Measurements from ENCODE around the gene ZNF628.

The ZNF628 gene

DNA sequence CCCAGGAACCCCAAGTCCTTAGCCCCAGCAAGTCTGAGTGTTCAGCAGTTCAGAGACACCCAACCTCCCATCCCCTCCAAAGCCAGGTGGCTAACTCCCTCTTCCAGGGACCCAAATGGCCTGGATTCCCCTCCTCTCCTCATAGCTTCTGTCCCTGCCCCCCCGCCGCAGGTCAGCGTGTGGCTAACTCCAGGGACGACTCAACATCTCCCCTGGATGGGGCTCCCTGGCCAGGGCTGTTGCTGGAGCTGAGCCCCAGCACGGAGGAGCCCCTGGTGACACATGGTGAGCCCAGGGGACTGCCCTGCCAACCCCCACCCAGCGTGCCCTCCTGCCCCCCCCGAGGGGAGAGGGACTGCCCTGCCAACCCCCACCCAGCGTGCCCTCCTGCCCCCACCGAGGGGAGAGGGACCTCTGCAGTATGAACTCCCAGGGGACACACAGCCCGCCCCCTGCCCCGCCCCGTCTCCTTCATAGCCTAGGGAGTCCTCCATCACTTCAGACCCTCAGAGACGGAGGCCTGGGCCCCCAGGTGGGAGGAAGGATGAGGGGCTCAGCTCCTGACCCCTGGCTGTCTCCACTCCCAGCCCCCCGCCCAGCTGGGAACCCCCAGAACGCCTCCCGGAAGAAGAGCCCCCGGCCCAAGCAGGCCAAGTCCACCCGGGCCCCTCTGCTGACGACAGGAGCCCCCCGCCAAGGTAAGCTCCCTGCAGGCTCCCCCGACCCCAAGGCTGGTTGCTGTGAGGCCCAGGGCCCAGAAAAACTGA, 13.5 kb downstream of the ZNF628 start:
- Histone ChIP-seq H3K9me3 (ENCODE audit: insufficient read depth, low read length, severe bottlenecking) (no peaks in the 10 kb centered on the region), H3K36me3 (ENCODE audit: insufficient read depth, low read length) (no peaks in the 10 kb centered on the region; the same call in 1 of the 2 replicates), H3K4me1 (ENCODE audit: insufficient read depth, low read length) (peaks cover 19% of the 10 kb centered on the region), H2AFZ (ENCODE audit: low read depth, low read length) (no peak overlapping the region), H3K27me3 (ENCODE audit: insufficient read depth, low read length, poor library complexity) (no peaks in the 10 kb centered on the region), H3K4me2 (ENCODE audit: insufficient read depth, low read length) (no peak overlapping the region), H3K79me2 (ENCODE audit: insufficient read depth, low read length) (peaks cover 9% of the 10 kb centered on the region), H3K9ac (ENCODE audit: low read depth, low read length) (no peak overlapping the region), H4K20me1 (ENCODE audit: insufficient read depth, low read length) (no peaks in the 10 kb centered on the region; the same call in 1 of the 2 replicates), H3K27ac (ENCODE audit: low read length) (no peak overlapping the region), H3K4me3 (ENCODE audit: low read depth in 1 of 2, low read length in 2 of 2) (no peak overlapping the region)
- DNase-seq, result no peak
- no peak for ATAC-seq (ENCODE audit: insufficient read depth, low read depth)
- TF ChIP-seq CTCF (IDR thresholded peaks at IDR 0.05; ENCODE audit: borderline replicate concordance, extremely low read depth, low read length, poor library complexity, severe bottlenecking) (no peak), EZH2 (IDR thresholded peaks at IDR 0.05; ENCODE audit: borderline replicate concordance, low read depth, low read length, severe bottlenecking) (no peak)

DNA sequence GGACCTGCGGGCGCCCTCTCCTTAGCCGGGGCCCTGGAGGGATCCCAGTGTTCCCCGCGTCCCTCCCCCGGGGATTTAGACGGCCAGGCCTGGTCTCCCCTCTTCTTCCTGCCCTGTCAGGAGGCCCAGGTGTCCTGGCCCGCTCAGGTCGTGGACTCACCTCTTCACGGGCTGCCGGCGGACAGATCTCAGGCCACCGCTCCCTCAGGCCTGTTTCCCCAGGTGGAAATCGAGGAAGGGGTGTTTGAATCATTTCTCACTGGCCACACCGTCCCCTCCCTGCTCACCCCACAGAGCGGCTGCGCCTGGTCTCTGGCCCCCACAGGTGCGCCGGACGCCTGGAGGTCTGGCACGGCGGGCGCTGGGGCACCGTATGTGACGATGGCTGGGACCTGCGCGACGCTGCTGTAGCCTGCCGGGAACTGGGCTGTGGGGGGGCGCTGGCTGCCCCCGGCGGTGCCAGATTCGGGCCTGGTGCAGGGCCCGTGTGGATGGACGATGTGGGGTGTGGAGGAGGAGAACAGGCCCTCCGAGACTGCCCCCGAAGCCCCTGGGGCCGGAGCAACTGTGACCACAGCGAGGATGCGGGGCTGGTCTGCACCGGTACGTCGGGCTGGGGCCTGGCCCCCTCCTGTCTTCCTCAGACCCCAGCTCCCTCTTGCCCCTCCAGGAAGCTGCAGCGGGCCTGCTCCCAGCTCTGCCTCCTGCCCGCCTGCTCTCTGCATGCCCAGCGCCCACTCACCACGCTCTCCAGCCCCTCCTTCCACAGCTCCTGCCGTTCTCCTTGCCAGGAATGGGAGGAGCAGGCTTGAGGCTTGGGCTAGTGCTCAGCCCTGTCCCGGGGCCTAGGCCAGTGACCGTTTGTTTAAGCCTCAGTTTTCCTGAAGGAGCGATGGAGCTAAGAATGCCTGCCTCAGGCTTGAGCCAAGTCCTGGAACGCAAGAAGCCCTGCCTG, 14.3 kb downstream of the ZNF628 start:
- Histone ChIP-seq H3K36me3 (ENCODE audit: insufficient read depth, low read length) (no peaks in the 10 kb centered on the region; the same call in 1 of the 2 replicates), H3K4me2 (ENCODE audit: insufficient read depth, low read length) (no peak overlapping the region), H2AFZ (ENCODE audit: low read depth, low read length) (no peak overlapping the region), H4K20me1 (ENCODE audit: insufficient read depth, low read length) (no peaks in the 10 kb centered on the region; the same call in 1 of the 2 replicates), H3K79me2 (ENCODE audit: insufficient read depth, low read length) (peaks cover 5% of the 10 kb centered on the region), H3K4me3 (ENCODE audit: low read depth in 1 of 2, low read length in 2 of 2) (no peak overlapping the region), H3K27ac (ENCODE audit: low read length) (no peak overlapping the region), H3K4me1 (ENCODE audit: insufficient read depth, low read length) (peaks cover 14% of the 10 kb centered on the region), H3K9me3 (ENCODE audit: insufficient read depth, low read length, severe bottlenecking) (no peaks in the 10 kb centered on the region), H3K27me3 (ENCODE audit: insufficient read depth, low read length, poor library complexity) (no peaks in the 10 kb centered on the region), H3K9ac (ENCODE audit: low read depth, low read length) (no peak overlapping the region)
- DNase-seq (no peak), ATAC-seq (ENCODE audit: insufficient read depth, low read depth) (no peak)
- TF ChIP-seq EZH2 (IDR thresholded peaks at IDR 0.05; ENCODE audit: borderline replicate concordance, low read depth, low read length, severe bottlenecking), result no peak
- TF ChIP-seq CTCF (IDR thresholded peaks at IDR 0.05; ENCODE audit: borderline replicate concordance, extremely low read depth, low read length, poor library complexity, severe bottlenecking), result no peak

- no peaks in the 10 kb centered on the region for H3K9me3 ChIP-seq (ENCODE audit: insufficient read depth, low read length, severe bottlenecking)
- H3K36me3 ChIP-seq (ENCODE audit: insufficient read depth, low read length), result no peaks in the 10 kb centered on the region
- ATAC-seq (ENCODE audit: insufficient read depth, low read depth) (no peak), DNase-seq (no peak)
- no peaks in the 10 kb centered on the region; the same call in 1 of the 2 replicates for H4K20me1 ChIP-seq (ENCODE audit: insufficient read depth, low read length)
- no peak overlapping the region for H3K4me3 ChIP-seq (ENCODE audit: low read depth in 1 of 2, low read length in 2 of 2)
- no peaks in the 10 kb centered on the region for H3K27me3 ChIP-seq (ENCODE audit: insufficient read depth, low read length, poor library complexity)
- no peak overlapping the region for H2AFZ ChIP-seq (ENCODE audit: low read depth, low read length)
- TF ChIP-seq EZH2 (IDR thresholded peaks at IDR 0.05; ENCODE audit: borderline replicate concordance, low read depth, low read length, severe bottlenecking), result no peak
- H3K9ac ChIP-seq (ENCODE audit: low read depth, low read length), result no peak overlapping the region
- H3K4me1 ChIP-seq (ENCODE audit: insufficient read depth, low read length), result peaks cover 4% of the 10 kb centered on the region; the same call in 1 of the 2 replicates
- H3K79me2 ChIP-seq (ENCODE audit: insufficient read depth, low read length), result no peaks in the 10 kb centered on the region
- no peak overlapping the region for H3K4me2 ChIP-seq (ENCODE audit: insufficient read depth, low read length)
- H3K27ac ChIP-seq (ENCODE audit: low read length), result no peak overlapping the region
Measured at GRCh38 chr19:55491546-55492360, 15.3 kb downstream of the ZNF628 start.

Measured in DND-41 (cell line).